ENCODE measurements around the gene EDRF1.

DNA sequence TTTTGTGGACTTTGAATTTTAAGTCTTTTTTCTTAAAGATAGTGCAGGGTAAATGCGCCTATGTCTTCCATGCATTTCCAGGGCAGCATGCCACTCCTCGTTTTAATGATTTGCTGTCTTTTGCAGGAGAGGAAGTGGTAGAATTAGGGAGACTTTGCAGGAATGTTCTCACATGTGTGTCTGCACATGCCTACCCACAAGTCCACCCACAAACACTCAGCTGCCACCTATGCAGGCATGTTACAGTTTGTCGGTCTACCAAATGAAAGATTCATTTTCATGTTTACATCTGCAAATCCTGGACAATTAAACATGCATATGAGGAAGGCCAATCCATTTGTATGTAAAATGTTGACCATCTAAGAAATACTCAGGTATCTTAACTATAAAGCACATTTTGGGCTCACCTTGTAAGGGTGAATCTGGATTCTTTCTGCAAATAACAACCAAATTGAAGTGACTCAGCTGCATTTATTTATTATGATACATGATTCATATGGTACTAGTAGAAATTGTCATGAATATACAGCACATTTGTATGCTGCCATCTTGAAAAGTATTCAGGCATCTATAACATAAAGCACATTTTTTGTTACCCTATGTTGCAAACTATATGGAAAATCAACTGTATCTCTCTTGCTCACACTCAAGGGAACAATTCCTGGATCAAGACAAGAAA is 31.9 kb upstream of the EDRF1 start:
- TF ChIP-seq JUN (CRISPR knock-in tag; IDR thresholded peaks at IDR 0.05) (no peak), ZNF121 (CRISPR knock-in tag; IDR thresholded peaks at IDR 0.05) (no peak), ATF1 (CRISPR knock-in tag; IDR thresholded peaks at IDR 0.05) (no peak), ZNF232 (CRISPR knock-in tag; IDR thresholded peaks at IDR 0.05) (no peak), ZNF317 (CRISPR knock-in tag; IDR thresholded peaks at IDR 0.05; ENCODE audit: borderline replicate concordance, low read depth) (no peak), NFE2L1 (CRISPR knock-in tag; IDR thresholded peaks at IDR 0.05) (no peak)
- TF ChIP-seq, protein P1, sequence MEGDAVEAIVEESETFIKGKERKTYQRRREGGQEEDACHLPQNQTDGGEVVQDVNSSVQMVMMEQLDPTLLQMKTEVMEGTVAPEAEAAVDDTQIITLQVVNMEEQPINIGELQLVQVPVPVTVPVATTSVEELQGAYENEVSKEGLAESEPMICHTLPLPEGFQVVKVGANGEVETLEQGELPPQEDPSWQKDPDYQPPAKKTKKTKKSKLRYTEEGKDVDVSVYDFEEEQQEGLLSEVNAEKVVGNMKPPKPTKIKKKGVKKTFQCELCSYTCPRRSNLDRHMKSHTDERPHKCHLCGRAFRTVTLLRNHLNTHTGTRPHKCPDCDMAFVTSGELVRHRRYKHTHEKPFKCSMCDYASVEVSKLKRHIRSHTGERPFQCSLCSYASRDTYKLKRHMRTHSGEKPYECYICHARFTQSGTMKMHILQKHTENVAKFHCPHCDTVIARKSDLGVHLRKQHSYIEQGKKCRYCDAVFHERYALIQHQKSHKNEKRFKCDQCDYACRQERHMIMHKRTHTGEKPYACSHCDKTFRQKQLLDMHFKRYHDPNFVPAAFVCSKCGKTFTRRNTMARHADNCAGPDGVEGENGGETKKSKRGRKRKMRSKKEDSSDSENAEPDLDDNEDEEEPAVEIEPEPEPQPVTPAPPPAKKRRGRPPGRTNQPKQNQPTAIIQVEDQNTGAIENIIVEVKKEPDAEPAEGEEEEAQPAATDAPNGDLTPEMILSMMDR (IDR thresholded peaks at IDR 0.05) = no peak
- TF ChIP-seq, protein P2, sequence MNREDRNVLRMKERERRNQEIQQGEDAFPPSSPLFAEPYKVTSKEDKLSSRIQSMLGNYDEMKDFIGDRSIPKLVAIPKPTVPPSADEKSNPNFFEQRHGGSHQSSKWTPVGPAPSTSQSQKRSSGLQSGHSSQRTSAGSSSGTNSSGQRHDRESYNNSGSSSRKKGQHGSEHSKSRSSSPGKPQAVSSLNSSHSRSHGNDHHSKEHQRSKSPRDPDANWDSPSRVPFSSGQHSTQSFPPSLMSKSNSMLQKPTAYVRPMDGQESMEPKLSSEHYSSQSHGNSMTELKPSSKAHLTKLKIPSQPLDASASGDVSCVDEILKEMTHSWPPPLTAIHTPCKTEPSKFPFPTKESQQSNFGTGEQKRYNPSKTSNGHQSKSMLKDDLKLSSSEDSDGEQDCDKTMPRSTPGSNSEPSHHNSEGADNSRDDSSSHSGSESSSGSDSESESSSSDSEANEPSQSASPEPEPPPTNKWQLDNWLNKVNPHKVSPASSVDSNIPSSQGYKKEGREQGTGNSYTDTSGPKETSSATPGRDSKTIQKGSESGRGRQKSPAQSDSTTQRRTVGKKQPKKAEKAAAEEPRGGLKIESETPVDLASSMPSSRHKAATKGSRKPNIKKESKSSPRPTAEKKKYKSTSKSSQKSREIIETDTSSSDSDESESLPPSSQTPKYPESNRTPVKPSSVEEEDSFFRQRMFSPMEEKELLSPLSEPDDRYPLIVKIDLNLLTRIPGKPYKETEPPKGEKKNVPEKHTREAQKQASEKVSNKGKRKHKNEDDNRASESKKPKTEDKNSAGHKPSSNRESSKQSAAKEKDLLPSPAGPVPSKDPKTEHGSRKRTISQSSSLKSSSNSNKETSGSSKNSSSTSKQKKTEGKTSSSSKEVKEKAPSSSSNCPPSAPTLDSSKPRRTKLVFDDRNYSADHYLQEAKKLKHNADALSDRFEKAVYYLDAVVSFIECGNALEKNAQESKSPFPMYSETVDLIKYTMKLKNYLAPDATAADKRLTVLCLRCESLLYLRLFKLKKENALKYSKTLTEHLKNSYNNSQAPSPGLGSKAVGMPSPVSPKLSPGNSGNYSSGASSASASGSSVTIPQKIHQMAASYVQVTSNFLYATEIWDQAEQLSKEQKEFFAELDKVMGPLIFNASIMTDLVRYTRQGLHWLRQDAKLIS (CRISPR knock-in tag; IDR thresholded peaks at IDR 0.05; ENCODE audit: borderline replicate concordance) = no peak
- TF ChIP-seq, protein P3, sequence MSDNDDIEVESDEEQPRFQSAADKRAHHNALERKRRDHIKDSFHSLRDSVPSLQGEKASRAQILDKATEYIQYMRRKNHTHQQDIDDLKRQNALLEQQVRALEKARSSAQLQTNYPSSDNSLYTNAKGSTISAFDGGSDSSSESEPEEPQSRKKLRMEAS (CRISPR knock-in tag; IDR thresholded peaks at IDR 0.05) = no peak
- TF ChIP-seq, protein P4, sequence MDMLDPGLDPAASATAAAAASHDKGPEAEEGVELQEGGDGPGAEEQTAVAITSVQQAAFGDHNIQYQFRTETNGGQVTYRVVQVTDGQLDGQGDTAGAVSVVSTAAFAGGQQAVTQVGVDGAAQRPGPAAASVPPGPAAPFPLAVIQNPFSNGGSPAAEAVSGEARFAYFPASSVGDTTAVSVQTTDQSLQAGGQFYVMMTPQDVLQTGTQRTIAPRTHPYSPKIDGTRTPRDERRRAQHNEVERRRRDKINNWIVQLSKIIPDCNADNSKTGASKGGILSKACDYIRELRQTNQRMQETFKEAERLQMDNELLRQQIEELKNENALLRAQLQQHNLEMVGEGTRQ (CRISPR knock-in tag; IDR thresholded peaks at IDR 0.05) = no peak
- TF ChIP-seq, protein P5, sequence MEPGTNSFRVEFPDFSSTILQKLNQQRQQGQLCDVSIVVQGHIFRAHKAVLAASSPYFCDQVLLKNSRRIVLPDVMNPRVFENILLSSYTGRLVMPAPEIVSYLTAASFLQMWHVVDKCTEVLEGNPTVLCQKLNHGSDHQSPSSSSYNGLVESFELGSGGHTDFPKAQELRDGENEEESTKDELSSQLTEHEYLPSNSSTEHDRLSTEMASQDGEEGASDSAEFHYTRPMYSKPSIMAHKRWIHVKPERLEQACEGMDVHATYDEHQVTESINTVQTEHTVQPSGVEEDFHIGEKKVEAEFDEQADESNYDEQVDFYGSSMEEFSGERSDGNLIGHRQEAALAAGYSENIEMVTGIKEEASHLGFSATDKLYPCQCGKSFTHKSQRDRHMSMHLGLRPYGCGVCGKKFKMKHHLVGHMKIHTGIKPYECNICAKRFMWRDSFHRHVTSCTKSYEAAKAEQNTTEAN (CRISPR knock-in tag; IDR thresholded peaks at IDR 0.05) = no peak
